Neural cell (in vitro differentiated cells): ENCODE data around the gene KCTD17. TPM values are rescaled to one million over a fixed set of nuclear protein-coding genes. Genes with fewer than 3 reads are reported as not detected.

Source experiments
- H2AFZ ChIP-seq: fragments of 200-600, 300-800 bp; sonication (generic), shearing (Covaris generic); 2 replicates; pipeline ENCODE4 v1.6.0; 2014; ENCODE audit warnings: low read depth, mild to moderate bottlenecking, antibody characterized with exemption, low read length, moderate library complexity
- H3F3A ChIP-seq: fragments of 200-600 bp; shearing (Covaris generic); 2 replicates; pipeline ENCODE4 v1.6.1; 2016; ENCODE audit warnings: mild to moderate bottlenecking, moderate library complexity, mixed read lengths, antibody characterized with exemption, low read length; ENCODE audit not compliant: insufficient read depth, poor library complexity, severe bottlenecking
- H3K27ac ChIP-seq: fragments of 200-600, 300-800 bp; sonication (generic), shearing (Covaris generic); 2 replicates; pipeline ENCODE4 v1.5.1; 2014; ENCODE audit warnings: mild to moderate bottlenecking, low read length, moderate library complexity
- H3K27me3 ChIP-seq: fragments of 300-800, 200-600 bp; sonication (generic), shearing (Covaris generic); 2 replicates; pipeline ENCODE4 v1.6.0; 2014; ENCODE audit warnings: mild to moderate bottlenecking, low read depth, low read length, moderate library complexity; ENCODE audit not compliant: insufficient read depth
- H3K36me3 ChIP-seq: fragments of 300-800, 200-600 bp; sonication (generic), shearing (Covaris generic); 2 replicates; pipeline ENCODE4 v1.5.1; 2014; ENCODE audit warnings: mild to moderate bottlenecking, antibody characterized with exemption, low read length, moderate library complexity; ENCODE audit not compliant: insufficient read depth
- H3K4me2 ChIP-seq: fragments of 300-800, 200-600 bp; sonication (generic), shearing (Covaris generic); 2 replicates; pipeline ENCODE4 v1.6.0; 2014; ENCODE audit warnings: mild to moderate bottlenecking, low read length
- H3K4me3 ChIP-seq: fragments of 300-800, 200-600 bp; sonication (generic), shearing (Covaris generic); 2 replicates; pipeline ENCODE4 v1.5.1; 2014; ENCODE audit warnings: mild to moderate bottlenecking, low read length, moderate library complexity
- H3K79me2 ChIP-seq: fragments of 200-600 bp; shearing (Covaris generic); replicated peaks from 2 replicates; pipeline ENCODE4 v1.6.0; 2014; ENCODE audit warnings: mild to moderate bottlenecking, low read length, moderate library complexity; ENCODE audit not compliant: insufficient read depth
- H3K9ac ChIP-seq: fragments of 300-800, 200-600 bp; sonication (generic), shearing (Covaris generic); 2 replicates; pipeline ENCODE4 v1.6.1; 2016; ENCODE audit warnings: mild to moderate bottlenecking, low read length, mixed read lengths
- H3K9me2 ChIP-seq: fragments of 200-600 bp; shearing (Covaris generic); 2 replicates; pipeline ENCODE4 v1.6.1; 2016; ENCODE audit warnings: mild to moderate bottlenecking, low read length, mixed read lengths; ENCODE audit not compliant: insufficient read depth
- H3K9me3 ChIP-seq: fragments of 200-600, 300-800 bp; sonication (generic), shearing (Covaris generic); 2 replicates; pipeline ENCODE4 v1.6.1; 2016; ENCODE audit warnings: mild to moderate bottlenecking, mixed run types, low read length, moderate library complexity, mixed read lengths
- H4K20me1 ChIP-seq: fragments of 200-600 bp; shearing (Covaris generic); 2 replicates; pipeline ENCODE4 v1.6.1; 2016; ENCODE audit warnings: mild to moderate bottlenecking, mixed run types; ENCODE audit not compliant: insufficient read depth
- CTCF ChIP-seq: fragments of 450-650 bp; IDR thresholded peaks from 2 replicates; pipeline ENCODE4 v1.5.1; 2014; ENCODE audit warnings: antibody characterized with exemption, mild to moderate bottlenecking, moderate library complexity; ENCODE audit not compliant: poor library complexity, severe bottlenecking
- EP300 ChIP-seq: fragments of 450-650 bp; conservative IDR thresholded peaks from 2 replicates; pipeline ENCODE4 v1.6.1; 2014; ENCODE audit warnings: antibody characterized with exemption, mild to moderate bottlenecking, moderate library complexity; ENCODE audit not compliant: poor library complexity, severe bottlenecking
- EZH2 ChIP-seq: fragments of 200-600, 300-800 bp; shearing (Covaris generic), sonication (generic); IDR thresholded peaks from 2 replicates; pipeline ENCODE4 v1.6.1; 2014; ENCODE audit warnings: antibody characterized with exemption, low read length, borderline replicate concordance, mild to moderate bottlenecking; ENCODE audit not compliant: insufficient read depth, poor library complexity, severe bottlenecking
- MXI1 ChIP-seq: fragments of 450-650 bp; conservative IDR thresholded peaks from 2 replicates; pipeline ENCODE4 v1.6.1; 2014; ENCODE audit warnings: antibody characterized with exemption, mild to moderate bottlenecking; ENCODE audit not compliant: poor library complexity, severe bottlenecking
- POLR2AphosphoS5 ChIP-seq: IDR thresholded peaks from 2 replicates; pipeline ENCODE4 v1.6.1; 2012
- RAD21 ChIP-seq: fragments of 450-650 bp; conservative IDR thresholded peaks from 2 replicates; pipeline ENCODE4 v1.6.1; 2014; ENCODE audit warnings: antibody characterized with exemption, mild to moderate bottlenecking, moderate library complexity
- REST ChIP-seq: IDR thresholded peaks from 2 replicates; pipeline ENCODE4 v1.6.1; 2012; ENCODE audit warnings: borderline replicate concordance
- SMC3 ChIP-seq: fragments of 450-650 bp; conservative IDR thresholded peaks from 2 replicates; pipeline ENCODE4 v1.6.1; 2014; ENCODE audit warnings: antibody characterized with exemption, mild to moderate bottlenecking, moderate library complexity; ENCODE audit not compliant: poor library complexity
- TAF1 ChIP-seq: IDR thresholded peaks from 2 replicates; pipeline ENCODE4 v1.6.1; 2012; ENCODE audit warnings: low read depth
- polyA plus RNA-seq: library from polyadenylated mRNA; depleted of rRNA; stranded (reverse); fragments of >200 nt; gene quantifications from 2 replicates; pipeline ENCODE4 v1.2.3, GENCODE V29; 2014

Gene KCTD17
- polyA plus RNA-seq, 1 donor from 2014 or later = 96.3 TPM

- no peaks in the 10 kb centered on the region for H4K20me1 ChIP-seq
These were observed 27.6 kb downstream of the KCTD17 start for GRCh38 chr22:37079158-37079557.

GRCh38 chr22:37079668-37080171 lies 28.2 kb downstream of the KCTD17 start:
- no peaks in the 10 kb centered on the region for H3K79me2 ChIP-seq
- no peaks in the 10 kb centered on the region for H4K20me1 ChIP-seq
- H3K4me2 ChIP-seq = no peak overlapping the region
- H3K27me3 ChIP-seq = no peaks in the 10 kb centered on the region
- no peak overlapping the region for H3K27ac ChIP-seq
- no peaks in the 10 kb centered on the region for H3K9me2 ChIP-seq
- TF ChIP-seq EZH2 = no peak
- no peaks in the 10 kb centered on the region for H3K9me3 ChIP-seq
- H3F3A ChIP-seq = no peaks in the 10 kb centered on the region
- H3K9ac ChIP-seq = no peak overlapping the region
- H3K36me3 ChIP-seq = no peaks in the 10 kb centered on the region
- H3K4me3 ChIP-seq = no peak overlapping the region
- H2AFZ ChIP-seq = no peak overlapping the region

More at GRCh38 chr22:37079158-37079557, 27.6 kb downstream of the KCTD17 start:
- H3K9me3 ChIP-seq = no peaks in the 10 kb centered on the region
- TF ChIP-seq EP300 = no peak
- TF ChIP-seq TAF1 = no peak
- no peak for TF ChIP-seq EZH2
- no peak for TF ChIP-seq POLR2AphosphoS5
- TF ChIP-seq CTCF = no peak
- no peak for TF ChIP-seq REST
- no peak for TF ChIP-seq RAD21
- TF ChIP-seq MXI1 = no peak
- TF ChIP-seq SMC3 = no peak
- no peak overlapping the region for H3K27ac ChIP-seq
- H3K36me3 ChIP-seq = no peaks in the 10 kb centered on the region
- no peaks in the 10 kb centered on the region for H3K27me3 ChIP-seq
- H3K9ac ChIP-seq = no peak overlapping the region
- no peaks in the 10 kb centered on the region for H3K9me2 ChIP-seq
- H3K4me3 ChIP-seq = no peak overlapping the region
- no peaks in the 10 kb centered on the region for H3F3A ChIP-seq
- no peak overlapping the region for H3K4me2 ChIP-seq
- H2AFZ ChIP-seq = no peak overlapping the region
- H3K79me2 ChIP-seq = no peaks in the 10 kb centered on the region

- Histone ChIP-seq H3K79me2 (no peaks in the 10 kb centered on the region), H3K4me3 (no peak overlapping the region), H4K20me1 (no peaks in the 10 kb centered on the region), H3K9me2 (no peaks in the 10 kb centered on the region), H3K9me3 (no peaks in the 10 kb centered on the region), H3F3A (no peaks in the 10 kb centered on the region), H3K36me3 (no peaks in the 10 kb centered on the region), H3K4me2 (no peak overlapping the region), H3K27me3 (no peaks in the 10 kb centered on the region), H3K27ac (no peak overlapping the region), H3K9ac (no peak overlapping the region), H2AFZ (no peak overlapping the region)
- TF ChIP-seq REST (no peak), CTCF (no peak), EZH2 (no peak), TAF1 (no peak), MXI1 (no peak), EP300 (no peak), RAD21 (no peak), POLR2AphosphoS5 (no peak), SMC3 (no peak)
These were observed 28.9 kb downstream of the KCTD17 start for GRCh38 chr22:37080438-37080837.
